Heart right ventricle (tissue), 16 donors: ENCODE measurements around the gene CCDC134. TPM values are rescaled to one million over a fixed set of nuclear protein-coding genes. Genes with fewer than 3 reads are reported as not detected.

Source experiments
- ATAC-seq, 8 donors: fragments of 200-7000 bp; cut with Tn5 transposase; one replicate each; pipeline ENCODE4 v1.9.1; 2020; ENCODE audit warnings: mild to moderate bottlenecking in 8 of 8, moderate library complexity in 8 of 8, moderate number of reproducible peaks in 1 of 8
- DNase-seq, 2 donors: peaks; one replicate each; pipeline ENCODE4 v3.0.0-alpha.2; 2020
- H3K27ac ChIP-seq, 10 donors: fragments of 200-600 bp; sonication (generic) in 2 of 10; one replicate each; pipeline versions ENCODE4 v1.5.0 to v1.8.0; 2020 to 2022; ENCODE audit warnings: mild to moderate bottlenecking in 3 of 10
- H3K27me3 ChIP-seq, 7 donors: fragments of 200-600 bp; one replicate each; pipeline ENCODE4 v1.8.0; 2021 to 2022; ENCODE audit warnings: mild to moderate bottlenecking in 2 of 7
- H3K36me3 ChIP-seq, 9 donors: fragments of 200-600 bp; sonication (generic) in 1 of 9; one replicate each; pipeline versions ENCODE4 v1.5.0 to v1.8.0; 2020 to 2022; ENCODE audit warnings: mild to moderate bottlenecking in 2 of 9
- H3K4me1 ChIP-seq, 9 donors: fragments of 200-600 bp; sonication (generic) in 1 of 9; one replicate each; pipeline versions ENCODE4 v1.5.0 to v1.8.0; 2020 to 2022; ENCODE audit warnings: mild to moderate bottlenecking in 4 of 9
- H3K4me3 ChIP-seq, 10 donors: fragments of 200-600 bp; sonication (generic) in 2 of 10; one replicate each; pipeline versions ENCODE4 v1.5.0 to v1.8.0; 2020 to 2022; ENCODE audit warnings: mild to moderate bottlenecking in 7 of 10, moderate library complexity in 2 of 10
- H3K9me3 ChIP-seq, 11 donors: fragments of 200-600 bp in 10 of 11; sonication (generic) in 2 of 11; one replicate each; pipeline versions ENCODE4 v1.5.0 to v1.8.0; 2013 to 2022; ENCODE audit warnings: mild to moderate bottlenecking in 2 of 11, control low read depth in 1 of 11, moderate library complexity in 1 of 11
- WGBS, 2 donors: extraction: QIAGEN DNeasy Blood & Tissue Kit; methylation state at CpG; one replicate each; pipeline ENCODE4 v1.1.7; 2013; ENCODE audit warnings: inconsistent platforms in 1 of 2; 5-methylcytosine and 5-hydroxymethylcytosine counted together
- intact Hi-C, 10 donors: fragments of 100-400 bp; cut with DNase I; formaldehyde crosslinking; loops; one replicate each; pipeline versions ENCODE4 v1.11.1 to v1.14.2; 2022
- polyA plus RNA-seq, 2 donors: library from polyadenylated mRNA; stranded (reverse); fragments of 200-250 nt; gene quantifications; one replicate each; pipeline ENCODE4 v1.2.3, GENCODE V29; 2013
- total RNA-seq, 10 donors: library from RNA; stranded (reverse); fragmentation: NEBNext Ultra II Directional in 3 of 10; extraction: Animal tissue kit (Norgen Biotek cat#: 25700) in 3 of 10; gene quantifications; one replicate each; pipeline versions ENCODE4 v1.2.1 to v1.2.4, GENCODE V29; 2021 to 2023
- TF ChIP-seq, protein P1 (sequence below), 9 donors: fragments of 200-600 bp; sonication (generic) in 2 of 9; IDR thresholded peaks; one replicate each; pipeline versions ENCODE4 v1.5.0 to v1.8.0; 2021 to 2022; ENCODE audit warnings: antibody characterized with exemption in 9 of 9, mild to moderate bottlenecking in 5 of 9, moderate library complexity in 1 of 9
- donor health status: Arrhythmogenic right ventricular cardiomyopathy.
- donor health status: ischemic (EF 13 %, LVEDD 7.1; RV severe dilation, severe dysfunction).
- donor health status: healthy with polysubstance abuse.
- donor health status: DM: no; HTN: yes; CAD: no.
- donor health status: DM: no; HTN: no; CAD: no.
- donor health status: ischemic (EF 25% LVEDD 6.9; RV normal size, moderate dysfunction).
- donor health status: ischemic (EF 25% LVEDD 5.7; RV mildly dilated, moderate dysfunction).
- donor health status: healthy.
- donor health status: DM: yes; HTN: yes; CAD: no.
- donor health status: Ischemic cardiomyopathy.
- donor health status: ischemic (EF 35%, LVEDD 5.7; RV mildly dilated, moderate dysfunction).
- donor health status: nonischemic (EF 11% LVEDD 7.7; RV severe dilation, severe dysfunction).
- donor health status: DM: yes; HTN: yes; CAD: no.
- donor health status: PGD.
- donor health status: ischemic (EF 29% LVEDD 5.4; RV normal size, mild dysfunction).
- donor health status: nonischemic (EF 23%, LVEDD 6.1; RV moderate dilation, normal function).

CCDC134 gene
- total and polyA plus RNA-seq, 12 donors: 1.2 to 7.3 (median 3.8) TPM

DNA sequence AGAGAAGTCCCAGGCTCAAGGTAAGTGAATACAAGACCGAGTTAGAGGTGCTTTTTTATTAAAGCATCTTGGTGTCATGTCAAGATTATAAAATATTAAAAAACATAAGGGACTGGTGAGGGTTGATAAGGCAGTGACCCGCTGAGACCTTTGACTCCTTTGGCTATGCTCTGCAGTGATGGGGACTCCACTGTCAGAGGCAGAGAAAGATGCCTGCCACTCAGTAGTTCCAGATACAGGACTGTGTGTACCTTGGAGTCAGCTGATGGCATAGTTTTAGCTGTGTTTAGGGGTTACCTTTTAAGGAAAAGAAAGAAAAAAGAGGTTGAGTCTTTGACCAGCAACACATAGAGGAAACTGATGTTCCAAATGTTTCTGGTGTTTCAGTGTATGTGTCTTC, 73.6 kb downstream of the CCDC134 start:
- intact Hi-C loops: no loop called here
- 91 to 94% methylated on average over 2 of the region's 2 CpGs for WGBS, 2 donors
- TF ChIP-seq, protein P1, sequence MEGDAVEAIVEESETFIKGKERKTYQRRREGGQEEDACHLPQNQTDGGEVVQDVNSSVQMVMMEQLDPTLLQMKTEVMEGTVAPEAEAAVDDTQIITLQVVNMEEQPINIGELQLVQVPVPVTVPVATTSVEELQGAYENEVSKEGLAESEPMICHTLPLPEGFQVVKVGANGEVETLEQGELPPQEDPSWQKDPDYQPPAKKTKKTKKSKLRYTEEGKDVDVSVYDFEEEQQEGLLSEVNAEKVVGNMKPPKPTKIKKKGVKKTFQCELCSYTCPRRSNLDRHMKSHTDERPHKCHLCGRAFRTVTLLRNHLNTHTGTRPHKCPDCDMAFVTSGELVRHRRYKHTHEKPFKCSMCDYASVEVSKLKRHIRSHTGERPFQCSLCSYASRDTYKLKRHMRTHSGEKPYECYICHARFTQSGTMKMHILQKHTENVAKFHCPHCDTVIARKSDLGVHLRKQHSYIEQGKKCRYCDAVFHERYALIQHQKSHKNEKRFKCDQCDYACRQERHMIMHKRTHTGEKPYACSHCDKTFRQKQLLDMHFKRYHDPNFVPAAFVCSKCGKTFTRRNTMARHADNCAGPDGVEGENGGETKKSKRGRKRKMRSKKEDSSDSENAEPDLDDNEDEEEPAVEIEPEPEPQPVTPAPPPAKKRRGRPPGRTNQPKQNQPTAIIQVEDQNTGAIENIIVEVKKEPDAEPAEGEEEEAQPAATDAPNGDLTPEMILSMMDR (IDR thresholded peaks at IDR 0.05): no peak
- H3K27ac ChIP-seq: no peak overlapping the region
- H3K9me3 ChIP-seq: no peaks in the 10 kb centered on the region
- no peaks in the 10 kb centered on the region for H3K27me3 ChIP-seq
- H3K4me3 ChIP-seq: no peak overlapping the region
- H3K4me1 ChIP-seq: peaks cover 0 to 13% (median 0%) of the 10 kb centered on the region in 9 donors
- DNase-seq (no peak), ATAC-seq (no peak)
- peaks cover 0 to 100% (median 69%) of the 10 kb centered on the region in 9 donors for H3K36me3 ChIP-seq

DNA sequence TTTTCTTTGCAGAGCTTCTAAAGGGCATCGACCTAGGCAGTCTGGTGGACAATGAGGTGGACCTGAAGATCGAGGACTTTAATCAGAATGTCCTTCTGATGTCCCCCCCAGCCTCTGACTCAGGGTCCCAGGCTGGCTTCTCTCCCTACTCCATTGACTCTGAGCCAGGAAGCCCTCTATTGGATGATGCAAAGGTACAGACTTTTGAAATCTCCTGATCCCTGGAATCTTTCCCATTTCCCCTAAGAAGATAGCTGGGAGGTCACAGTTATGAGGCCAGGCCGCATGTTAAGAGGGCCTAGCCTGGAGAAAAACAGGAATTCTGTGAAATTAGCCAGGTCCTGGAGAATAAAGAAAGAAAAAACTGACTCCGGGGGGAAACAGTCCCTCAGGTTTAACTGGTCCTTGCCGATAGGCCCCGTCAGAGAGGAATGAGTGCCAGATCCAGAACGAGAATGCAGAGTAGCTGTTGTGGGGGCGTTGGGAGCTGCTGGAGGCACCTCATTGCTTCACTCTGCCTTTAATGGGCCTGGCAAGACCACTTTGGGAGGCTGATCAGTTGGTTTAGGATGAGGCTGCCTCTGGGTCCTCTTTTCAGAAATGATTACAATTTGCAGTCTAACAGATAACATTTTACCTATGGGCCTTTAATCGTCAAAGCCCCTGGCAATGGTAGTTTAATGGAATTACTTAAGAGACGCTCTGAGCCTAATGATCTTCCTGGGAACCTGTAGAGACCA, 75.2 kb downstream of the CCDC134 start:
- H3K9me3 ChIP-seq: no peaks in the 10 kb centered on the region
- no peak overlapping the region for H3K4me3 ChIP-seq
- DNase-seq (no peak), ATAC-seq (no peak)
- H3K27me3 ChIP-seq: no peaks in the 10 kb centered on the region
- H3K4me1 ChIP-seq: peaks cover 0 to 13% (median 0%) of the 10 kb centered on the region in 9 donors
- 85 to 87% methylated on average over 10 of the region's 10 CpGs for WGBS, 2 donors
- H3K27ac ChIP-seq: peak overlapping the region in 1 of 10 donors; percentile 29
- H3K36me3 ChIP-seq: peaks cover 0 to 100% (median 63%) of the 10 kb centered on the region in 9 donors
- TF ChIP-seq, protein P1 (IDR thresholded peaks at IDR 0.05): no peak
- intact Hi-C loops: no loop called here

Other genes with a start within 250 kb of the CCDC134 start
- 100 to 1,000 TPM; 112 to 301 (median 137) TPM for gene CSDC2, start 239.7 kb upstream of the CCDC134 start, total RNA-seq
- gene CSDC2, start 239.7 kb upstream of the CCDC134 start, polyA plus RNA-seq: 100 to 1,000 TPM; 300 to 410 TPM
- 10 to 100 TPM; 13.8 to 26.6 (median 21.9) TPM for gene PMM1, start 210.8 kb upstream of the CCDC134 start, total RNA-seq
- gene PMM1, start 210.8 kb upstream of the CCDC134 start, polyA plus RNA-seq: 10 to 100 TPM; 18.1 to 43.5 TPM
- 10 to 100 TPM; 27.6 to 49.6 (median 36.0) TPM for gene DESI1, start 179.6 kb upstream of the CCDC134 start, total RNA-seq
- 10 to 100 TPM; 22.7 to 73.1 TPM for gene DESI1, start 179.6 kb upstream of the CCDC134 start, polyA plus RNA-seq
- 100 to 1,000 TPM; 152 to 192 (median 181) TPM for gene XRCC6, start 179.4 kb upstream of the CCDC134 start, total RNA-seq
- 100 to 1,000 TPM; 103 to 185 TPM for gene XRCC6, start 179.4 kb upstream of the CCDC134 start, polyA plus RNA-seq
- 100 to 1,000 TPM; 183 to 274 (median 195) TPM for gene SNU13, start 111.8 kb upstream of the CCDC134 start, total RNA-seq
- gene SNU13, start 111.8 kb upstream of the CCDC134 start, polyA plus RNA-seq: 100 to 1,000 TPM; 203 to 323 TPM
- gene MEI1, start 101.2 kb upstream of the CCDC134 start, total RNA-seq: 1 to 10 TPM in 3 of 10 donors, under 1 TPM in 4, not detected in 3; 0.37 to 1.9 (median 0.71) TPM
- 1 to 10 TPM in 1 of 2 donors, under 1 TPM in 1; 0.52 to 1.3 TPM for gene MEI1, start 101.2 kb upstream of the CCDC134 start, polyA plus RNA-seq
- gene SREBF2, start 32.4 kb downstream of the CCDC134 start, total RNA-seq: 10 to 100 TPM; 57.1 to 94.3 (median 75.8) TPM
- 10 to 100 TPM; 37.5 to 52.3 TPM for gene SREBF2, start 32.4 kb downstream of the CCDC134 start, polyA plus RNA-seq
- gene SHISA8, start 114.4 kb downstream of the CCDC134 start, total RNA-seq: 1 to 10 TPM in 9 of 10 donors, under 1 TPM in 1; 0.78 to 4.6 (median 1.4) TPM
- gene SHISA8, start 114.4 kb downstream of the CCDC134 start, polyA plus RNA-seq: 1 to 10 TPM in 1 of 2 donors, under 1 TPM in 1; 0.16 to 3.5 TPM
- gene TNFRSF13C, start 126.1 kb downstream of the CCDC134 start, total RNA-seq: under 1 TPM; 0.24 to 0.77 (median 0.48) TPM
- under 1 TPM; 0.03 to 0.44 TPM for gene TNFRSF13C, start 126.1 kb downstream of the CCDC134 start, polyA plus RNA-seq
- gene CENPM, start 146.5 kb downstream of the CCDC134 start, total RNA-seq: 1 to 10 TPM in 1 of 10 donors, under 1 TPM in 5, not detected in 4; 0.34 to 3.5 (median 0.66) TPM
- 1 to 10 TPM; 1.0 to 1.7 TPM for gene CENPM, start 146.5 kb downstream of the CCDC134 start, polyA plus RNA-seq
- gene SEPTIN3, start 168.8 kb downstream of the CCDC134 start, total RNA-seq: under 1 TPM in 4 of 10 donors, not detected in 6; 0.06 to 0.44 (median 0.10) TPM
- under 1 TPM; 0.03 to 0.22 TPM for gene SEPTIN3, start 168.8 kb downstream of the CCDC134 start, polyA plus RNA-seq
- under 1 TPM in 5 of 10 donors, not detected in 5; 0.09 to 0.81 (median 0.21) TPM for gene WBP2NL, start 198.1 kb downstream of the CCDC134 start, total RNA-seq
- gene WBP2NL, start 198.1 kb downstream of the CCDC134 start, polyA plus RNA-seq: under 1 TPM; 0.12 to 0.66 TPM